Subcutaneous abdominal adipose tissue (tissue), 5 donors: ENCODE data around the gene KCNIP4.

ENCODE experiments used
- H3K27ac ChIP-seq: one replicate; pipeline ENCODE4 v1.7.0; 2013; ENCODE audit warnings: low read depth, mild to moderate bottlenecking, inconsistent platforms, low read length, moderate library complexity
- H3K27me3 ChIP-seq, 5 donors: one replicate each; pipeline ENCODE4 v1.7.0; 2013; ENCODE audit warnings: low read length in 5 of 5, inconsistent platforms in 1 of 5; ENCODE audit not compliant: control insufficient read depth in 5 of 5, insufficient read depth in 4 of 5
- H3K36me3 ChIP-seq, 5 donors: one replicate each; pipeline ENCODE4 v1.7.0; 2013; ENCODE audit warnings: low read length in 5 of 5; ENCODE audit not compliant: control insufficient read depth in 5 of 5, insufficient read depth in 5 of 5
- H3K4me1 ChIP-seq, 5 donors: one replicate each; pipeline ENCODE4 v1.7.0; 2013; ENCODE audit warnings: low read length in 5 of 5, mild to moderate bottlenecking in 3 of 5, moderate library complexity in 1 of 5; ENCODE audit not compliant: control insufficient read depth in 5 of 5, insufficient read depth in 5 of 5
- H3K4me3 ChIP-seq, 5 donors: one replicate each; pipeline ENCODE4 v1.7.0; 2013; ENCODE audit warnings: low read length in 5 of 5, low read depth in 1 of 5
- H3K9ac ChIP-seq, 5 donors: one replicate each; pipeline ENCODE4 v1.7.0; 2013; ENCODE audit warnings: low read length in 5 of 5, mild to moderate bottlenecking in 4 of 5, moderate library complexity in 3 of 5
- H3K9me3 ChIP-seq, 5 donors: one replicate each; pipeline ENCODE4 v1.7.0; 2013; ENCODE audit warnings: low read length in 5 of 5; ENCODE audit not compliant: control insufficient read depth in 5 of 5
- donor health status: healthy.
- donor health status: healthy.
- donor health status: healthy.
- donor health status: healthy.
- donor health status: healthy.

KCNIP4 gene

DNA sequence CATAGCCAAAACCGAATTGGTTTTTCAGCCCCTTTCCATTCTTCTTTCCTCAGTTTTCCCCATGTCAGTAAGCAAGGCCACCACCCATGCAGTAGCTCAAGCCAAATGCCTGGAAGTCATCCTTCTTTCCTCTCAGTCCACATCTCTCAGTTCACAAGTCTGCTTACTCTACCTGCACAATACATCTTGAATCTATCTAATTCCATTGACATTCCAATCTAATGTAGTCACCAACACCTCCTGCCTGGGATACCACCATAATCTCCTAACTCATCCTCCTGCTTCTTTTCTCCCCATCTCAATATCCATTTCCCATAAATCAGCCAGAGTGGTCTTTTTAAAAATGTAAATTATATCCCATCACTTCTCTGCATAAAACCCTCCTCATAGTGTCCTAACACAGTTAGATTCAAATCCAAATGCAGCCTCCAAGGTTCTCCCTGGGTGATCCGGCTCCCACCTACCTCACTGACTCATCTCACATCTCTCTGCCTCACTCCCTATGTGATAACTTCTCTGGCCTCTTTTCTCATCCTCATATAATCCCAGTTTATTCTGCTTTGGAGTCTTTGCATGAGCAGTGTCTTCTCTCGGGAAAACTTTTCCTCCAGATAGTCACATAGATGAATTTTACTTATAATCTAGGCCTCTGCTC, 26.9 kb downstream of the KCNIP4 start:
- H3K27me3 ChIP-seq = no peaks in the 10 kb centered on the region
- H3K27ac ChIP-seq = no peak overlapping the region
- H3K36me3 ChIP-seq = no peaks in the 10 kb centered on the region
- no peaks in the 10 kb centered on the region for H3K4me1 ChIP-seq
- H3K4me3 ChIP-seq = no peak overlapping the region
- H3K9ac ChIP-seq = no peak overlapping the region
- H3K9me3 ChIP-seq = no peaks in the 10 kb centered on the region

DNA sequence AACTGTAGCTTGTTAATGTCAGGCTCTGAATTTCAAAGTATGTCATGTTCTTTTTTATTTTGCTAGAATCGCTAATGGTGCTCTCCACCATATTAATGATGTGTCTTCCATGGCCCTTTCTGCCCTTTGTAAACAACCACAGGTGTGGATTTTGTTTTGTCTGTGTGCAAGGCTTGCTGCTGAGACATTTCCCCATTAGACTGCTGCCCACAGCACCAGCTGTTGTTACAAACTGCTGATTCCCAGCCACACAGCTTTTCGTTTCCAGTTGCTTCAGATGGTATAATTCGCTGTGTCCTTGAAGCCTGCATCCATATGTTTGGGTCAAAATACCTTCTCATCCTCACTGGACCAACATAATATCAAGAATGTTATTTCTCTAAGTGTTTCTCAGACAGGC, 32.8 kb downstream of the KCNIP4 start:
- H3K27me3 ChIP-seq = no peaks in the 10 kb centered on the region
- H3K9me3 ChIP-seq = no peaks in the 10 kb centered on the region
- H3K36me3 ChIP-seq = no peaks in the 10 kb centered on the region
- H3K4me1 ChIP-seq = no peaks in the 10 kb centered on the region
- no peak overlapping the region for H3K27ac ChIP-seq
- H3K9ac ChIP-seq = no peak overlapping the region
- H3K4me3 ChIP-seq = no peak overlapping the region

DNA sequence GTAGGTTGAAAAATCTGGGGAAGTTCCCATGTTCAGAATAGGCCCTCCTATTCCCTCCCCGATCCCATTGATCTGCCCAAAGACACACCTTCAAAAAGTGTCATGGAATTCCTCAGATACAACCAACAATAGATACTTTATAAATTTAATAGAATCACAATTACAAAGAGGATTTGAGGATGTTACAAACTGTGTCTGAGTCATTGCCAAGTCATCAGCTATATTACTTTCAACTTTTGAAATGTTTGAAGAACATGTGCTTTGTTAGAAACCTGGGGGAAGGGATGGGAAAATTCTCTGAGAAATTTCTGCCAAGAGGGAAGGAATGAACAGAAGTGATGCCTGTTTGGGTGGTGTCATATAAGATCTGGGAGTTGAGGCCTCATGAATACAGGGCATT, 46.7 kb downstream of the KCNIP4 start:
- no peak overlapping the region for H3K4me3 ChIP-seq
- no peaks in the 10 kb centered on the region for H3K36me3 ChIP-seq
- no peaks in the 10 kb centered on the region for H3K4me1 ChIP-seq
- no peak overlapping the region for H3K9ac ChIP-seq
- no peak overlapping the region for H3K27ac ChIP-seq
- peaks cover 3 to 27% (median 17%) of the 10 kb centered on the region in 5 donors for H3K9me3 ChIP-seq
- no peaks in the 10 kb centered on the region for H3K27me3 ChIP-seq

DNA sequence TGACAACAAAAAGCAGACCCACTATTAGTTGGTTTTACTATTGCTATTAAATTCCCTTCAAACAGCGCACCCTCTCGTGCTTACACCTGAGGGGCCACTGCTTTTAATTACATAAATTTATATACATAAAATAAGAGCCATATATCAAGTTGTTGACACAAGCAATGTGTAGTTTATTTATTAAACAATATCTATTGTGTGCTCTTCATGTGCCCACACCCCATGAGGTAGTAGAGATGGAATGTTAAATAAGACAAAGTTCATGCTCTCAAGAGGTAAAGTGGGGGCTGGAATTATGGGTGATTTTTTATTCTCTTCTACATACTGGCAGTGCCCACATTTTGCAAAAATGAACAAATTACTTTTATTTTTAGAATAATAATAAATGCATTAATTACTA, 47.3 kb downstream of the KCNIP4 start:
- peaks cover 3 to 26% (median 17%) of the 10 kb centered on the region in 5 donors for H3K9me3 ChIP-seq
- no peaks in the 10 kb centered on the region for H3K27me3 ChIP-seq
- no peak overlapping the region for H3K9ac ChIP-seq
- H3K4me1 ChIP-seq = no peaks in the 10 kb centered on the region
- no peak overlapping the region for H3K27ac ChIP-seq
- H3K36me3 ChIP-seq = no peaks in the 10 kb centered on the region
- H3K4me3 ChIP-seq = no peak overlapping the region

DNA sequence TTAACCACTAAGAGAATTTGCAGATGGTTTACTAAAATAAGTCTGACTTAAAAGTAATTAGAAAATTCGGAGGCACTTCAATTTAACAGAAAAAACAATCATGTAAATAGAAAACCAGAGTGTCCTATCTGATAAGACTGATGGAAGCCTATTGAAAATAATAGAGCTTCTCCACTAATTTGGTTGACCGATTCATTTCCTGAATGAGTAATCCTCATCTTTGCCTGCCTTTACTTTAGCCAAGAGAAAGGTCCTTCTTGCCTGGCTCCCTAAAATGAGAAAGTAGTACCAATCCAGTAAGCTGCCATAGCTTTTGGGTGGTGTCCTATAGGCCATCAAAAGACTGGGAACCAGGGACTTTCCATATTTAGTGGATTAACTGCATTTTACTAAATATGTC, 48.4 kb downstream of the KCNIP4 start:
- Histone ChIP-seq H3K27ac (no peak overlapping the region), H3K4me1 (no peaks in the 10 kb centered on the region), H3K9ac (no peak overlapping the region), H3K4me3 (no peak overlapping the region), H3K27me3 (no peaks in the 10 kb centered on the region), H3K9me3 (peaks cover 3 to 22% (median 16%) of the 10 kb centered on the region in 5 donors), H3K36me3 (no peaks in the 10 kb centered on the region)

DNA sequence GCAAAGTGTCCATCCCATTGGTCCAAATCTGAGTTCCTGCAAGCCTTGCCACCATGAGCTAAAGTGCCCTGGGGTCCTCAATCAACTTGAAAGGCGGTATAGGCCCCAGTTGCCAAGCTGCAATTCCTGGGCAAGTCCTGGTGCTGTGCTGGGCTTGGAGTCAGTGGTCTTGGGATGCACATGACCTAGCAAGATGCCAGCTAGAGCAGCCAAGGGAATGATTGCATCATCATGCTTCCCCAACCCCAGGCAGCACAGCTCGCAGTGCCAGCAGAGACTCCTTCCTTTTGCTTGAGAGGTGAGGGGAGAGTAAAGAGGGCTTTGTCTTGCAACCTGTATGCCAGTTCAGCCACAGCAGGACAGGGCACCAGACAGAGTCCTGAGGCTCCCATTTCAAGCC, 50.5 kb downstream of the KCNIP4 start:
- no peak overlapping the region for H3K27ac ChIP-seq
- no peak overlapping the region for H3K9ac ChIP-seq
- no peaks in the 10 kb centered on the region for H3K36me3 ChIP-seq
- no peaks in the 10 kb centered on the region for H3K27me3 ChIP-seq
- H3K4me3 ChIP-seq = no peak overlapping the region
- H3K9me3 ChIP-seq = peaks cover 3 to 22% (median 14%) of the 10 kb centered on the region in 5 donors
- H3K4me1 ChIP-seq = no peaks in the 10 kb centered on the region

DNA sequence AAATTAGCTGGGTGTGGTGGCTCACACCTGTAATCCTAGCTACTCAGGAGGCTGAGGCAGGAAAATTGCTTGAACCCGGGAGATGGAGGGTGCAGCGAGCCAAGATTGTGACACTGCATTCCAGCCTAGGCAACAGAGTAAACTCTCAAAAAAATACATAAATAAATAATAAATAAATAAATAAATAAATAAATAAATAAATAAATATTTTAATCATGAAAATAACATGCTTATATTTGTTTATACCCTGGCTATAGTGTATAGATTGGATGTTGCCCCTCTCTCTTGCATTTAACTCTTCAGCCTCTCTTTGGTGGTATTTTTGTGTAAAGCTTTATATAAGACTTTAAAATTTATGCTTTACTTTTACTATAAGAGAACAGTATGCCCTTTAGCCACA, 51.8 kb downstream of the KCNIP4 start:
- no peak overlapping the region for H3K27ac ChIP-seq
- no peak overlapping the region for H3K9ac ChIP-seq
- peaks cover 3 to 22% (median 14%) of the 10 kb centered on the region in 5 donors for H3K9me3 ChIP-seq
- no peaks in the 10 kb centered on the region for H3K27me3 ChIP-seq
- H3K36me3 ChIP-seq = no peaks in the 10 kb centered on the region
- no peak overlapping the region for H3K4me3 ChIP-seq
- no peaks in the 10 kb centered on the region for H3K4me1 ChIP-seq

DNA sequence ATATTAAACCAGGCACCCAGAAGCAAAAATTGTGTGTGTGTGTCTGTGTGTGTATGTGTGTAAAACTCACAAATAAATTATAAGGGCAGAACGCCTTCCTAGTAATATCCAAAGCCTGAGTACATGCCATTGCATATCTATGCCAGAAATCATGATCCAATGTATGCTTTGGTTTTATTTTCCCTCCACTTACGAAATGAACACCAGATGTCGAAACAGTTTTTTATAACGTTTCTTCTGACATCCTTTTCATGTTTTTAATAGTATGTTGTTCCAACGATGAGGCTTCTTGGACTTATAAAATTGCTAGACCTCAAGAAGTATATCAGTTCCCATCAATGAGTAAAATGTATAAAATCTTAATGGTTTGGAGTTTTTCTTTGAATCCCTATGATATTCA, 55.4 kb downstream of the KCNIP4 start:
- Histone ChIP-seq H3K9me3 (peaks cover 0 to 9% (median 6%) of the 10 kb centered on the region in 5 donors), H3K4me3 (no peak overlapping the region), H3K36me3 (no peaks in the 10 kb centered on the region)

DNA sequence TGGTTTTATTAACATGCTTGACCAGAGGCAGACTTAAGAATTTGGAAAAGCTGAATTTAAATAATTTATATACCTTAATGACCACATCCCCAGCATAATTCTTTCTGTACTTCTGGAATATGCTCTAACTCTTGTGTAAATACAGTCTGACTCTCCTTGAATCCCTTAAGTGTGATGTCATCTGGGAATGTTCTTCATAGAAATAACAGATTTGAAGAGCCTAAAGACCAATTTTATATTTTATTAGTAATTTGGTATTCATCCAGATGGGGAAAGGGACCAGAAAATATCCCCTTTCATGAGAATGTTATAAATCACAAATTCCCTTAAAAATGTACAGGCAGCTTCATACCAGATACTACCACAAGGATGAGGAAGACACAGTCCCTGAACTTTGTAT, 58.3 kb downstream of the KCNIP4 start:
- no peaks in the 10 kb centered on the region for H3K36me3 ChIP-seq
- no peaks in the 10 kb centered on the region for H3K9me3 ChIP-seq
- no peaks in the 10 kb centered on the region for H3K27me3 ChIP-seq
- no peak overlapping the region for H3K4me3 ChIP-seq
- no peak overlapping the region for H3K27ac ChIP-seq
- no peak overlapping the region for H3K9ac ChIP-seq
- peaks cover 0 to 5% (median 1%) of the 10 kb centered on the region in 5 donors for H3K4me1 ChIP-seq

More for the DNA sequence above, 55.4 kb downstream of the KCNIP4 start:
- Histone ChIP-seq H3K27me3 (no peaks in the 10 kb centered on the region), H3K27ac (no peak overlapping the region), H3K9ac (no peak overlapping the region), H3K4me1 (no peaks in the 10 kb centered on the region)

DNA sequence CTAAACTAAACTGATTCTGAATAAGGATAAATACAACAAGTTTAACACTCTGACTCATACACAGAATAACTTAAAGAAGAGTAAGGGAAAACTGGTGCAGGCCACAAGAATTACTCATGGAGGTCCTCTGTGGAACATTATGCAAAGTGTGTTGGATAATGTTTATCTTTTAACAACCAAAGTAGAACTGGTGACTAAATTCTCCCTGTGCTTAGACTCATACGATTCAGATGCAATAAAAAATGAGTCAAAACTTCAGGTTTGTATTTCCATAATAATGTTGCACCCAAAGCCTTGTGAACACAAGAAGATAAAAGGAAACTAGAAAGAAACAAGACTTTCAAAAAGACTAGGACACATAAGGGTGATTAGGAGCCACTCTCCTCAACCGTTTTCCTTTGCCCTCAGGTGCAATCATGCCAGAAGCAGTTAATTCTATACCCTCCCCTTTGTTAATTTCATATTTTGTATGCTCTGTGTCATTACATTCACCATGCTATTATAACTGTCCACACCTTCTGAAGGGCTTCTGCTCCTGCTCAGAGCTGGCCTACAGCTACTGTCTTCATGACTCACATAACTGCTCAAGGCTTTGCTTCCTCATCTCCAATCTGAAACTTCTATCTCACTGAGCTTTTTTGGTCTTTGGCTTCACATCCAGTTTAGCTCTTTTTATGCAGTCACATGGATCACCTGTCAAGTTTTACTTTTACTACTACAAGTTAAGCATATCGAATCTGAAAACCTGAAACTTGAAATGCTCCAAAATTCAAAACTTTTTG, 60.2 kb downstream of the KCNIP4 start:
- Histone ChIP-seq H3K4me3 (no peak overlapping the region), H3K9me3 (no peaks in the 10 kb centered on the region), H3K9ac (no peak overlapping the region), H3K27me3 (no peaks in the 10 kb centered on the region), H3K27ac (no peak overlapping the region), H3K36me3 (no peaks in the 10 kb centered on the region), H3K4me1 (peaks cover 0 to 10% (median 3%) of the 10 kb centered on the region in 5 donors)
